ENCODE data around the gene ADCY9.
"Not testable (repeated sequence)": the region's sequence is repeated elsewhere in the genome, so short reads cannot be mapped to it uniquely, and the experiment has no call there.

ADCY9 gene

GRCh38 chr16:3980253-3981111, 135.8 kb downstream of the ADCY9 start:
- DNase-seq (ENCODE audit: low read depth in 1 of 2, low spot score in 1 of 2): no peak

GRCh38 chr16:3979518-3979917, 136.7 kb downstream of the ADCY9 start:
- DNase-seq (ENCODE audit: low read depth in 1 of 2, low spot score in 1 of 2): no peak

GRCh38 chr16:3979070-3979469, 137.2 kb downstream of the ADCY9 start:
- no peak for DNase-seq (ENCODE audit: low read depth in 1 of 2, low spot score in 1 of 2)

GRCh38 chr16:3977376-3977775, 138.9 kb downstream of the ADCY9 start:
- DNase-seq (ENCODE audit: low read depth in 1 of 2, low spot score in 1 of 2): no peak

- no peak for DNase-seq (ENCODE audit: low read depth in 1 of 2, low spot score in 1 of 2)
These were observed 141.5 kb downstream of the ADCY9 start for GRCh38 chr16:3974751-3975150.

- no peak for DNase-seq (ENCODE audit: low read depth in 1 of 2, low spot score in 1 of 2)
These were observed 144.5 kb downstream of the ADCY9 start for GRCh38 chr16:3971706-3972105.

- no peak for DNase-seq (ENCODE audit: low read depth in 1 of 2, low spot score in 1 of 2)
These were observed 145.0 kb downstream of the ADCY9 start for GRCh38 chr16:3971261-3971660.

- DNase-seq (ENCODE audit: low read depth in 1 of 2, low spot score in 1 of 2): no peak
These were observed 147.7 kb downstream of the ADCY9 start for GRCh38 chr16:3968551-3968950.

- no peak for DNase-seq (ENCODE audit: low read depth in 1 of 2, low spot score in 1 of 2)
These were observed 149.6 kb downstream of the ADCY9 start for GRCh38 chr16:3966681-3967080.

GRCh38 chr16:3965781-3966582, 150.3 kb downstream of the ADCY9 start:
- no peak for DNase-seq (ENCODE audit: low read depth in 1 of 2, low spot score in 1 of 2)

- DNase-seq (ENCODE audit: low read depth in 1 of 2, low spot score in 1 of 2): no peak
These were observed 150.9 kb downstream of the ADCY9 start for GRCh38 chr16:3965306-3965705.

- no peak for DNase-seq (ENCODE audit: low read depth in 1 of 2, low spot score in 1 of 2)
These were observed 151.5 kb downstream of the ADCY9 start for GRCh38 chr16:3964686-3965290.

GRCh38 chr16:3963886-3964685, 152.2 kb downstream of the ADCY9 start:
- DNase-seq (ENCODE audit: low read depth in 1 of 2, low spot score in 1 of 2): no peak

- no peak for DNase-seq (ENCODE audit: low read depth in 1 of 2, low spot score in 1 of 2)
These were observed 153.0 kb downstream of the ADCY9 start for GRCh38 chr16:3963203-3963602.

- no peak for DNase-seq (ENCODE audit: low read depth in 1 of 2, low spot score in 1 of 2)
These were observed 154.8 kb downstream of the ADCY9 start for GRCh38 chr16:3961449-3961849.

GRCh38 chr16:3959926-3960590, 156.2 kb downstream of the ADCY9 start:
- not testable (repeated sequence) for DNase-seq (ENCODE audit: low read depth in 1 of 2, low spot score in 1 of 2)

GRCh38 chr16:3959148-3959547, 157.1 kb downstream of the ADCY9 start:
- DNase-seq (ENCODE audit: low read depth in 1 of 2, low spot score in 1 of 2): no peak

GRCh38 chr16:3957344-3957980, 158.8 kb downstream of the ADCY9 start:
- no peak for DNase-seq (ENCODE audit: low read depth in 1 of 2, low spot score in 1 of 2)

- DNase-seq (ENCODE audit: low read depth in 1 of 2, low spot score in 1 of 2): no peak
These were observed 161.8 kb downstream of the ADCY9 start for GRCh38 chr16:3954411-3954921.
